HG03565 (cell line): ENCODE results near the gene DNA2.

Experiments used
- ATAC-seq: cut with Tn5 transposase; IDR thresholded peaks from one replicate; pipeline ENCODE4 v1.9.1; 2021; ENCODE audit warnings: mild to moderate bottlenecking, moderate library complexity; ENCODE audit not compliant: unreplicated experiment

Gene DNA2

GRCh38 chr10:68365611-68366010 lies 106.2 kb downstream of the DNA2 start:
- no peak for ATAC-seq

GRCh38 chr10:68364101-68364886 lies 107.5 kb downstream of the DNA2 start:
- no peak for ATAC-seq
